ENCODE results near the gene DPY19L2.
"Not testable (repeated sequence)": the region's sequence is repeated elsewhere in the genome, so short reads cannot be mapped to it uniquely, and the experiment has no call there.

DPY19L2 gene

DNA sequence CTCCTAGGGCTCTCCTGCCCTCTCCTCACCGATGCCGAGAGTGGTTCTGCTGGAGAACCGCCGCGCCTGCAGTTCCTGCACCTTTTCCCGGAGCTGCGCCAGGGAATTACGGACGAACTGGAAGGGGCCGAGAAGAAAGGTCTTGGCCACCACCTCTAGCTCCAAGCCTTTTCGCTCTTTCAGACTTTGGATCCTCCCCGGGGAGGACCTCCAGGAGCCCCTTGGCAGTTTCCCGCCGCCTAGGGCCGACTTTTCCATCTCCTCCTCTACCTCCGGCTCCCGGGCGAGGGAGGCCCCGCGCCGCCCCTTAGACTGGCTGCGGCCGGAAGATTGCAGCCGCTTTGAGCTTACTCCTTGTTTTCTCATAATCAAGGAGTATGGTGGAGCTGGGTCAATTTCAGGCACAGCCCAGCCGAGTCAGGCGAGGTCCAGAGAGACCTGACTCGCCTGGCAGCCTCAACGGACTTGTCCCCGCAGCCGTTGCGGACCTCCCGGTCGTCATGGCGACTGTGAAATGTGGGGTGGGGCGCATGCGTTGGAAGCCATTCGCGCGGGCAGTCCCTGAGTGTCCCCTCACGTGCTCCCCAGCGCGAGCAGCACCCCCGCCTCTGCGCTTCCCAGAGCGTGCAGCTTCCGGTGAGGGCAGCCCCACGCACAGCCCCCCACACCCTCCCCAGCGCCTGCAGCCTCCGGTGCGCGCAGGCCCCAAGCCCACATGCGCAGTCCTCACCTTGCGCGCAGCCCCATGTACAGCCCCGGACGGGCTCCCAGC lies at the start of gene DPY19L2:
Gene DPY19L2 (minus strand): TSS at position 466 of the 772 bp plus-strand sequence. CDS start 100 bp downstream, at position 366.
- peak; percentile 26 for DNase-seq

DNA sequence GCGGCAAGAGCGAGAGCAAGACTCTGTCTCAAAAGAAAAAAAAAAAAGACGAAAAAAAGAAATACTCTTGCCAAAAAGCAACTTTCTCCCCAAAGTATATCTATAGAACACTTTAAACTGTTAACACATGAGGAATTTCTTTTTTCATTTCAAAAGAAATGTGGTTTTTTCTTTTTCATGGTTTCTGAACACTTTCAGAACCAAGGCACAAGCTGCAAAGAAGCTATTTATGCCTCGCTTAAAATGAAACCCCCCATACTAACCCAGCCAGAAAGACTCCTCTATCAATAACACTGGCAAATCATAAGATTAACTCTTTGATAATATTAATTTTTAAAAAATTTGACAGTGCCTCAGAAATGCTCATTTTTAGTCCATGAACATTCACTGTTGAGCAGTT lies 48.6 kb upstream of the DPY19L2 start:
- not testable (repeated sequence) for DNase-seq

DNA sequence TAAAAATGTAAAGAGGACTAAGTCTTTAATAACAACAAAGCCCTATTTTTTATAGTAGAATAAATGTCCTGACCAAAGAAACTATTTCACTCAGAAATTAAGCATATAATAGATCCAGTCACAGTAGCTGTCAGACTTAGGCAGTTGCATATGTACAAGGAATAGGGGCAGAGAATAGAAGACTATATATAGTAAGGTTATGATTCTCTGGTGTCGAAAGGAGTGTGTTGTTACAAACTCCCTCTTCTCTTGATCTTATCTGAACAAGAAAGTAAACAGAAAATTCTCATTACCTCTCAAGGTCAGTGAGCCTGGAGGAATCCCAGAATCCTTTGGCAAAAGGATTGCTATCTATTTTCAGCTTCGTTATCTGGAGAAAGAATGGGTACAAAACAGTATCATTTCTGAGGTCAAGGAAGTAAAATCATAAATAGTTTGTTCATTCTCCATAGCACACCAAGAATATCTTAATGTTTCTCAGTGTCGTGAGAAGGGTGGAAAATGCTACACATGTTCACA lies 46.9 kb upstream of the DPY19L2 start:
- not testable (repeated sequence) for DNase-seq

DNA sequence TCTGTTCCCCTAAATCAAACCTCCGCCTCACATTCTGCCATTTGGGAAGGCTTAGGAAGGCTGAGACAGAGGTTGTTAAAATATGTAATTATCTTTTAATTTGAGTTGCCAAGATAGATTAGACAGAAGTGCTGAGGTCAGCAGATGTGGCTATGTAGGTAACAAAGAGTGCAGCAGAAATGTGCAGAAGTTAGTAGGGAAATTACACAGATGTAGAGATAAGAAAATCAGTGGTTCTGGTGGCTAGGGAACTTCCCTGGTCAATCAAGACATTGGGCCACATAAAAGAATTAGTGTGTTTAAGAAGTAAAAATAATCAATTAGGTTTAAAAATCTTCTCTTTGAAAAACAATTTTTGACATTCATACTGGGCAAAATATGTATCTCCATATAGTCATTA lies 46.1 kb upstream of the DPY19L2 start:
- not testable (repeated sequence) for DNase-seq

DNA sequence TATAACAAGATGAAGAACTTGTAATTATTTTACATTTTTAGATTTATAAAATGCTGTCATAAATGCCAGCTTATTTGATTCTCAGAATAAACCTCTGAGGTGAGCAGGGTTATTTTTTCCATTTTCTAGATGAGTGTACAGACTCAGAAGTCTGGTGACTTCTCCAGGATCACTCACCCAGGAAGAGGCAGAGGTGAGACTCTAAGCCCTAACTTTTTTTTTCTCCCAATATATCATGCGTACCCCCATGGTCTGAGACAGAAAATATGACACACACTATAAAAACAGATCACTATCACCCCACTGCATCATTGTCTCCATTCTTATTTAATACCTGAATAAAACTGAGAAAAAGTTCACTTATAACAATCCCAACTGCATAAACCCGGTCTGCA lies 45.4 kb upstream of the DPY19L2 start:
- DNase-seq, result not testable (repeated sequence)

DNA sequence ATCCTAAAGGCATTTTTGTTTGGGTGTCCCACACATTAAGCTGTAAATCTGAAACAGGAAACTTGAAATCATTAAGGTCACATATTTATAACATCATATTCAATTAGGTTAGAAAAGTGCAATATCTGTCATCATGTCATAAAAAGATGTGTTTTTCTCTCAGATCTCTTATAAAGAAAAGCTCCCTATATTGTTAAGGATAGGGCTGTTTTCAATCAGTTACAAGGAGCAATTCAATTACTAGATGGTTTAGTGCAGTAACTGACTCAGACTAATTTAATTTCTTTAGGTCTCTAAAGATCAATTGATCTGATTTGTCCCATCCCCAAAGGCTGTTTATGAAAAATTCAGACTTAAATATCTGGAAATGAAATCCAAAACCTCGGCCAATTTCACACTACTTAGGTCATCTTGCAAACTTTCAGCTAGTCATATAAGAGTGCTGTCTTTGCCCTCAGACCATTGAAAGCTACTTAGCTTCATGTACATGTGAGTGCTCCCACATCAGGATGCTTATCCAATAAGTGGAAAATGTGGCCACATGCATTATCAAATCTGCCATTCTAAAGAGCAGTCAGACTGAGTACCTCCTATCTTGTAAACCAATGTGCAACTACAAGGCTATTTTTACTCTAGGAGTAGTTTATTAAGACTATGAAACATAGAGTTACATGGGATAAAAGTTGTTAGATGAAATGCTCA lies 44.8 kb upstream of the DPY19L2 start:
- DNase-seq, result not testable (repeated sequence)

DNA sequence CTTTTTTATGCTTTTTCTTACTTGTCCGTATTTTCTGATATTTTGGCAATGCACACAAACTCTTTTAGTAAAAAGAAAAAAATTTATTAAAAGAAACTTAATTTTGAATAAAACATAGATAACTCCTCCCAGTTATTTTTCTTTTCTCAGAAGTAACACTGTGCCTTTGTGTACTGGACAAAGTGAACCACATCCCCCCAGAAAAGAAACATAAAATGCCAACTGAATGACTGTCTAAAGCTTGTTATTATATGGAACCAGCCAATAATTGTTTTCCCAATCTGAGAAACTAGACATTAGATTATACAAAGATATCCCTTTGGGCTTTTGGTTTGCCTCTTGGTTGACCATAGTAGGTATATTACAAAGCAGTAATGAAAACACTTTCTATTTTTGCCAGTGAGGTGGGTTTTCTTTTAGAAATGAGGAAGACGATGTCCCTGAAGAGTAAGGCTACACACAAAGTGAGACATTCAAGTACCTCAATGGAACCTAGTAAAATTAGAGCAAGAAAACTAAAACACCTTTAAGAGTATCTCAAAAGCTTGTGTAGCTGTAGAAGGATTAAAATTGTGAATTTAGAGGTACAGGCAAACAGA lies 44.2 kb upstream of the DPY19L2 start:
- not testable (repeated sequence) for DNase-seq

DNA sequence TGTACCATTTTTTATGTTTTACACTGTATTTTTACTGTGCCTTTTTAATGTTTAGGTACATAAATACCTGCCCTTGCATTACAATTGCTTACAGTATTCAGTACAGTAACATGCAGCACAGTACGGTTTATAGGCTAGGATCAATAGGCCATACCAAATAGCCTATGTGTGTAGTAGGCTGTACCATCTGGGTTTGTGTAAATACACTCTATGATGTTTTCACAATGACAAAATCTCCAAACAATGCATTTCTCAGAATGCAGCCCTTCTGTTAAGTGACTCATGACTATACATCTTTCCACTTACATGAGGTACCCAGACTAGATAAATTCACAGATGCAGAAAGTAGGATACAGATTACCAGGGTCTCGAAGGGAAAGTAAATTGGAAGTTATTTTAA lies 43.0 kb upstream of the DPY19L2 start:
- not testable (repeated sequence) for DNase-seq

DNA sequence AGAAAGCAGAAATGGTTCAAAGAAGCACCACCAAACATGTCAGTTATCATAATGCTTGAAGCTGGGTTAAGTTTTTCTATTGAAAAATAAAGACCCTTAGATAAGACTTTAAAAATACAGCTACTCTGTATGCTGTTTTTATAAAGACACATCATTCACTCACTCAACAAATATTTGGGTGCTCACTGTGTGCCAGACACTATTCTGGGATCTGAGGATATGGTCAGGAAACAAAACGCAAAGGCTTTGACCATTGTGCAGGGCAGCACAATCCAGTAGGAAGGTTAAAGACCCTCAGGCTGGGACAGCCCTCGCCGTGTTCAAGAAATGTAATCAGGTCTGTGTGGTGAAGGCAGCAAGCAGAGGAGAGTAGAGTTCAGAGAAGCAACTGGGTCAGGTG lies 38.0 kb upstream of the DPY19L2 start:
- no peak for DNase-seq

DNA sequence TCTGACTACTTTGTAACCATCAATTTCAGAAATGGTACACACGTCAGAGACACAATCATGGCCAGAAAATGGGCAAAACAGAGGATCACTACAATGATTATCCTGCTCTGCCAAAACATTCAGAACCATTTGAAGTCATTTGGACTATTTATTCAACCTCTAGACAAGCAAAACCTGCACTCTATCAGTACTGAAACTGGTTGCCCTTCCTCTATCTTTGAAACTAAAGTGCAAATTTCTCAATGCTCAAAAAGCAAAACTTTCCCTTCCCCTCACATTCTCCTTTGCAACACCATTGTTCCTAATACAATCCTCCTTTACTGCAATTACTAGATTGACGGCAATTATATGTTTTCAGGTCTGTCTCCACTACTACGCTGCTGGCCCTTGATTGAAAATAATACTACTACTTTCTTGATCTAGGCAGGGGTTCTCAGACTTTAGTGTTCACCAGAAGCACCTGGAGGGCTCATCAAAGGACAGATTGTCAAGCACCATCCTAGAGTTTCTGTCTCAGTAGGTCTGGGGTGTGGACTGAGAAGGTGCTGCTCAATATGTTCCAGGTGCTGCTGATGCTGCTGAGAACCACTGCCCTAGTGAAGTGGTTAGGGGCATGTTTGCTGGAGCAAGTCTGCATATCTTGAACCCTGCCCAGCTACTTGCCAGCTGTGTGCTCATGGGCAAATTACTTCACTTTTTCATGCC lies 31.5 kb upstream of the DPY19L2 start:
- not testable (repeated sequence) for DNase-seq

DNA sequence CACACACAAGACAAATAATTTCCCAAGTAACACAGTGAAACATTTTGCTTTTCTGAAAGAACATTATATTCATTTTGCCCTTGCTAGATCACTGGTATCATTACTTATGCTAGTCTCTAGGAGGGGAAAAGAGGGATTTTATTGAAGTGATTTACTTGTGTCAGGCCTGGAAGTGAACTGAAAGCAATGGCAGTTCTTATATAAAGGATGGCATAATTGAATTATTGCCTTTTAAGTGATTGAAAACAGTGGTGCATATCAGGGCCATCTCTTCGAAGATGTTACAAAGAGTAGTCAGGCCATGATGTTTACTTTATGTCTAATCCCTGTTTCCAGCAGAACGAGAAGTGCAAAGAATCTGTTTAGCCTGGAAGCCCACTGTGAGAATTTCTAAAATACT lies 30.7 kb upstream of the DPY19L2 start:
- not testable (repeated sequence) for DNase-seq

DNA sequence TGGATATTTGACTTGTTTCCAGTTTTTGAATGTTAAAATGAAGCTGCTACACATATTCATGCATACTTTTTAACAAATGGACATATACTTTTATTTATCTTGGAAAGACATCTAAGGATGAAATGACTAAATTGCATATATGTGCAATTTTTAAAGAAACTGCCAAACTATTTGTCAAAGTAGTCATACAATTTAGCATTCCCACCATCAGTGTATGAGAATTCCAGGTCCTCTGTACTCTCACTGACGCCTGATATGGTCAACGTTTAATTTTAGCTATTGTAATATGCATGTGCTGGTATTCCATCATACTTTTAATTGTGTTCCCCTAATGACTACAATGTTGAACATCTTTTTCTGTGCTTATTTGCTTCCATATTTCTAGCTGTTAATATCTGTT lies 22.5 kb upstream of the DPY19L2 start:
- not testable (repeated sequence) for DNase-seq

DNA sequence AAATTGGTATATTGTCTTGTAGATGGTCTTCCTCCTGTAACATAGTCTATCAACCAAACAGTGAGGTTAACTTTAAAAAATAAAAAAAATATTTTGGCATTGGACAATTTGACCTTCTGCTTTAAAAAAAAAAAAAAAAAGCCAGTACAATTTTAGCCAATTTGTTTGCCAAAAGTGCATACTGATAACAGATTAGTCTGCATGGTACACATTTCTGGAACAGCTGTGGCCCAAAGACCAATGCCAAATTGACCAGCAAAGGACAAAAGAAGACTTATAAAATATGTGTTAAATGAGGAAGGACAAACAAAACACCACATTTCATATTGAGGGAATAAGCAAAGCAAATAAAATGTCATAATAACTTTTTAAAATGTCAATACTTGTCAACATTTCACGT lies 20.8 kb upstream of the DPY19L2 start:
- DNase-seq, result not testable (repeated sequence)

DNA sequence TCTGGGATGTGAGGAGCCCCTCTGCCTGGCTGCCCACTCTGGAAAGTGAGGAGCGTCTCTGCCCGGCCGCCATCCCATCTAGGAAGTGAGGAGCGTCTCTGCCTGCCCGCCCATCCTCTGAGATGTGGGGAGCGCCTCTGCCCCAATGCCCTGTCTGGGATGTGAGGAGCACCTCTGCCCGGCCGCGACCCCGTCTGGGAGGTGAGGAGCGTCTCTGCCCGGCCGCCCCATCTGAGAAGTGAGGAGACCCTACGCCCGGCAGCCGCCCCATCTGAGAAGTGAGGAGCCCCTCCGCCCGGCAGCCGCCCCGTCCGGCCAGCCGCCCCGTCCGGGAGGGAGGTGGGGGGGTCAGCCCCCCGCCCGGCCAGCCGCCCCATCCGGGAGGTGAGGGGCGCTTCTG lies 18.3 kb upstream of the DPY19L2 start:
- DNase-seq, result not testable (repeated sequence)

DNA sequence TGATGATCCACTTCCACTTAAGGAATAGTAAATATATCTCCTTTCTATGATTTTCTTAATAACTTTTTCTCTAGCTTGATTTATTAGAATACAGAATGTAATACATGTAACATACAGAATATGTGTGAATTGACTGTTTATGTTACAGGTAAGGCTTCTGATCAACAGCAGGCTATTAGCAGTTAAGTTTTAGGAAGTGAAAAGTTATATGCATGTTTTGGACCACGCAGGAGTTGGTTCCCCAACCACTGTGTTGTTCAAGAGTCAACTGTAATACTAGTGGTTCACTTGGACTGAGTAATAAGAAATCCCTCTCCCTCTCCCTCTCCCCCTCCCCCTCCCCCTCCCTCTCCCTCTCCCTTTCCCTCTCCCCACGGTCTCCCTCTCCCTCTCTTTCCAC lies 17.5 kb upstream of the DPY19L2 start:
- DNase-seq, result not testable (repeated sequence)

DNA sequence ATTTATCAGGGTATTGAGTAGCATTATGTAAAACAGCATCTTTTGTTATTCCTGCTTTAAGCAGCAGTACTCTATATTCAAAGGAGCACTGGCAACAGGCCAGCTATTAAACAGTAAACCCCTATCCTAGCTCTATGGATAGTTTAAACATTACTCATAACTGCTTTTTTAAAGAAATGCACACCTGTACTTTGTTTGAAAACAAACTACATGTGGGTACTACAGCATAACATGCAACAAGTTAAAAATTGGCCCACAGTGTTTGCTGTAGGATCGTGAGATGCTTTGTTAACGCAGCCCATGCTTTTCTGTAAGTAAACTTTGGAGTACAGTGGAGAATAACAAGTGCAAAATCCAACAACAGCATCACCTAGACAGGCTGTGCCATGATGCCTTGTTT lies 14.3 kb upstream of the DPY19L2 start:
- not testable (repeated sequence) for DNase-seq

DNA sequence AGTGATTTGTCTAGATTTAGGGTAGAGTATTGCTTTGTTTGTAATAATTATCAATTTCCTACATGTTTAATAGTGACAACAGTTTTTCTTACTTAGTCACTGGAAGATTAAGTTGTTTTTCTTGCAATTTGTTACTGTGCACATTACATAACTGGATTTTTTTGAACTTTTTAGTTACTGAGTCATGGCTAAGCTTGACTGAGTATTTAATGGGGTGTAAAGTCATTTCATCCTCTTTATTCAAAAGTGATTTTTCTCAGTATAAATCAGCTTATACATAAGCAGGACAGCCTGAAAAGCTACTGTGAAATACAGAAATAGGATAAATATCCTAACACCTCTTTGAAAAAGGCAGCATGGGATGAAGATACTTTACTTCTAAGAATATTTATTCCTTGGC lies 12.5 kb upstream of the DPY19L2 start:
- DNase-seq, result not testable (repeated sequence)

DNA sequence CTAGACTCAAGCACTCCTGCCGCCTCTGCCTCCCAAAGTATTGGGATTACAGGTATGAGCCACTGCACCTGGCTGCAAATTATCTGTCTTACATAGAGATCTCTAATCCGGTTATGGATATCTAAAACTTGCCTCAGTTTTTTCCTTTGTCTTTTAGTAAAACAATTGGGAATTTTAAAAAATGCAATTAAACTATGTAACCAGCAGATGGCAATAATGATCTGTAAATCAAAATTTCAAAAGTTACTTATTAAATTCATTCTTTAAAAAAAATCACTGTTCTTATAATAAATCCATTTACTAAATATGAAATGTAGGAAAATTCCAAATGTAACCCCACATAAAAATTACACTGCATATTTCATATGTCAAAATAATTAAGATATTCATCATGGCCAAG lies 4.3 kb upstream of the DPY19L2 start:
- not testable (repeated sequence) for DNase-seq

DNA sequence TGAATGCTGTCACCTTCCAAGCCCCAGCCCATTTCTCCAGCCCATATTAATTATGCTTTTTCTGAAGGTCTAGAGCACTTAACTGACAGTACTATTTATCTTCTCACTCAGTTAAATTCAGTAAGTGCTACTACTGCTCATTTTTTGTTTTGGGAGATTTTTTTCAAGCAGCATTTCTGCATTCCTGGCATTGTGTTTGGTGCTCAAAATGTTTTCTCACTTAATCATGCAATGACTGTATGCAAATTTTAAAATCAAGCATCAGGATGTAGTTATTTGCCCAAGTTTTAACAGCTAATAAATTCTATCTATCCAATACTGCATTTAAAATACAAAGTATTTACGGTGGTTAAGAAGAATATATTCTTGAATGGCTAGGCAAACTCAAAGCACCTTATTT lies 1.6 kb upstream of the DPY19L2 start:
- not testable (repeated sequence) for DNase-seq

DNA sequence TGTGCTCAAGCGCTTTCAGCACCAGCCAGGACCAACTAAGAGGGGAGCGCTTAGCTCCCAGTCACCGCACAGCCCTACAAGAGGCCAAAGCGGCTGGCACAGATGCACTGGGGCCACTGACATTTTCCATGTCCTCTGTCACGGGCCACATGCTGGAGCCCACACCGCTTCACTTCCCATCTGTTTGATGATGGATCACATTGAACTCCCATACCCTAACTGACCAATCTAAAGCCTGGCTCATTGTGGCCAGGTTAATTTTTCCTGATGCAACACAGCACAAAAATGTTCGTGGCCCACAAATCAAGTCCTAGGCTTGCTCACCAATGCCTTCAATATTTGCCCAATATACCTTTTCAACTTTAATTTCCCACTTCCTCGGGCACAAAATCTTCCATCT lies 1.1 kb upstream of the DPY19L2 start:
- not testable (repeated sequence) for DNase-seq

DNA sequence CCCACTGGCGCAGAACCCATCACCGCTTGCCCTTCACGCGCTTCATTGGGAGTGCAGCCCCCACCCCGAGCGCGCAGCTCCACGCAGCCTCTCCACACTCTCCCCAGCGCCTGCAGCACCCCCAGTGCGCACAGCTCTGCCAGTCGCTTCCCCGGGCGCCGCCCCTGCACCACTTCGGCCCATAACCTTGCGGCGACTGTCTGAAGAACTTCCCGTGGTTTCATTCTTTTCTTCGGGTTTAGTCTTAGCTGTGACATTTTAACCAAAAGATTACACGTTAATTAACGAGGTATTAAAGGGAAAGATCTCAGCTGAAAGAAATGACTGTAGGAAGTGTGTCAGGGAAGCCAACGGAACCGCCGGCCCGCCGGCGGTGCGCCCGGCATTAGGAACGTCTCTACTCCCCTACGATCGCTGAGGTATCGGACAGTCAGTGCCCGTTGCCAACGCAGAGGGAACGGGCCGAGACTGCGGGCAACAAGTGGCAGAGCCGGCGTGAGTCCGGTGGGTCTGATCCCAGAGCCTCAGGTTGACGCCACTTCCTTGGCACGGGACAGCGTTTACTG lies 590 bp upstream of the DPY19L2 start:
- not testable (repeated sequence) for DNase-seq

DNA sequence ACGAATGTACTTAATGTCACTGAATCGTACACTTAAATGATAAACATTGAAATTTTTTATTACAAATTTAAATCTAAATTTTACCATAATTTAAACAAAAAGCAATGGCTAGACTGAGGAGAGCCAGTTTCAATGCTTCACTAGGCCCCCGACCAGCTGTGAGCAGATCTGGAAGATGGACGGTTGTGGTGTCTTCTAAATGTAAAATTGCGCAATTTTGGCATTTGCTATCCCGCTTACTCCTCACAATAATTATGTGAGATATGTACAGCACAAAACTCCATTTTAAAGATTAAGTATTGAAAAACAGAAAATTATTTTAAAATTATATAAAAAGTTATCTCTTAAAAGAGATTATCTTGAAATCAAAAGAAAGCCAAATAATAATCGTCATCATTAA lies 5.3 kb downstream of the DPY19L2 start:
- not testable (repeated sequence) for DNase-seq

DNA sequence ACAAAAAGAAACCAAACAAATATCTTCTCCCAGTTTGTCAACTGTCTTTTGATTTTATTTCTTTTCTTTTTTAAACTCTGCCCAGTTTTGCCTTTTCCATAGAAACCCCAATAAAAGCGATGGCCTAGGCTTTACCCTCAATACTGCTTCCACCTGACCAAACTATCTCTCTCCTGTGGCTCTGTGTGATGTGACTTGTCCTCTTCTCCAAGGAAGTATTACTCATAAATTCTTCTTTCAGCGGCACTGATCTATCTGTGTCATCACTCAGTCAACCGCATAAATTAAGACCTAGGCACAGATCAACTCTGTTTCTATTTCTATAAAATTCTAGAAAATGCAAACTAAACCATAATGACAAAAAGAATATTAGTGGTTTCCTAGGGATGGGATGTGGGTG lies 9.8 kb downstream of the DPY19L2 start:
- DNase-seq, result not testable (repeated sequence)

Data from DMS79 treated with DMSO at 0.1 percent for 48 hours (cell line).